OCI-LY7 (cell line): Measurements from ENCODE around the gene WWOX. TPM values are rescaled to one million over a fixed set of nuclear protein-coding genes. Genes with fewer than 3 reads are reported as not detected.

Source experiments
- BruUV-seq: library from RNA; stranded (reverse); fragments of 400-500 nt; replicated peaks from 2 replicates; lab custom pipeline; 2021; lab: Mats Ljungman, UMichigan
- CTCF ChIA-PET: fragments of 300-600 bp; sonication (Branson Sonifier 250); formaldehyde crosslinking; loops from one replicate; lab custom pipeline; 2022; ENCODE audit warnings: antibody characterized with exemption; ENCODE audit not compliant: unreplicated experiment; lab: Charles Lee
- POLR2A ChIA-PET: fragments of 300-600 bp; sonication (Branson Sonifier 250); formaldehyde crosslinking; loops from one replicate; lab custom pipeline; 2022; ENCODE audit warnings: antibody characterized with exemption; lab: Charles Lee
- DNase-seq: peaks from one replicate; pipeline ENCODE4 v3.0.0-alpha.2; 2015; ENCODE audit warnings: low spot score
- H2AFZ ChIP-seq: fragments of 200-600 bp; sonication (generic), shearing (Covaris generic); 2 replicates; pipeline ENCODE4 v1.6.1; 2014; ENCODE audit warnings: mild to moderate bottlenecking, antibody characterized with exemption, low read length, moderate library complexity
- H3K27ac ChIP-seq: fragments of 200-600 bp; sonication (generic); 2 replicates; pipeline ENCODE4 v1.5.1; 2014; ENCODE audit warnings: mixed run types, low read depth, mild to moderate bottlenecking, moderate library complexity, low read length, inconsistent platforms; ENCODE audit not compliant: poor library complexity, severe bottlenecking
- H3K36me3 ChIP-seq: fragments of 200-600 bp; sonication (generic); 2 replicates; pipeline ENCODE4 v1.6.1; 2014; ENCODE audit warnings: mild to moderate bottlenecking, antibody characterized with exemption, low read length, moderate library complexity, mixed read lengths; ENCODE audit not compliant: insufficient read depth
- H3K4me1 ChIP-seq: fragments of 200-600 bp; sonication (generic); 2 replicates; pipeline ENCODE4 v1.5.1; 2014; ENCODE audit warnings: mild to moderate bottlenecking, low read length; ENCODE audit not compliant: insufficient read depth, poor library complexity, severe bottlenecking
- H3K4me2 ChIP-seq: fragments of 200-600 bp; sonication (generic); 2 replicates; pipeline ENCODE4 v1.6.1; 2014; ENCODE audit warnings: mild to moderate bottlenecking, low read length
- H3K4me3 ChIP-seq: fragments of 200-600 bp; sonication (generic); 2 replicates; pipeline ENCODE4 v1.5.1; 2014; ENCODE audit warnings: mild to moderate bottlenecking, low read depth, low read length; ENCODE audit not compliant: poor library complexity, severe bottlenecking
- H3K79me2 ChIP-seq: fragments of 200-600 bp; sonication (generic); 2 replicates; pipeline ENCODE4 v1.6.1; 2016; ENCODE audit warnings: low read depth, mild to moderate bottlenecking, low read length, moderate library complexity, mixed read lengths; ENCODE audit not compliant: insufficient read depth
- H3K9me2 ChIP-seq: fragments of 200-600 bp; sonication (generic); 2 replicates; pipeline ENCODE4 v1.6.1; 2016; ENCODE audit warnings: mild to moderate bottlenecking, low read length, mixed read lengths; ENCODE audit not compliant: insufficient read depth
- H3K9me3 ChIP-seq: fragments of 200-600 bp; sonication (generic); 2 replicates; pipeline ENCODE4 v1.6.1; 2014; ENCODE audit warnings: mild to moderate bottlenecking, mixed run types, low read length, mixed read lengths
- H4K20me1 ChIP-seq: fragments of 200-600 bp; sonication (generic); 2 replicates; pipeline ENCODE4 v1.6.1; 2014; ENCODE audit warnings: mild to moderate bottlenecking, antibody characterized with exemption, low read length, moderate library complexity, mixed read lengths; ENCODE audit not compliant: insufficient read depth
- EZH2phosphoT487 ChIP-seq: fragments of 200-600 bp; sonication (generic); IDR thresholded peaks from 2 replicates; pipeline ENCODE4 v1.6.1; 2018; ENCODE audit warnings: low read depth, borderline replicate concordance, mild to moderate bottlenecking, mixed run types, antibody characterized with exemption, low read length, moderate library complexity, mixed read lengths
- intact Hi-C: fragments of 100-400 bp; cut with micrococcal nuclease; formaldehyde crosslinking; loops from one replicate; pipeline ENCODE4 v1.10.0; 2022; ENCODE audit not compliant: unreplicated experiment
- total RNA-seq, 2 experiments: library from RNA; depleted of rRNA in 1 of 2; stranded (reverse); fragments of >200 nt in 1 of 2; shearing (Covaris generic) in 1 of 2; gene quantifications; 2 replicates each; pipeline ENCODE4 v1.2.3, GENCODE V29; 2014 to 2022
- TF ChIP-seq, protein P1 (sequence below): fragments of 200-600 bp; sonication (generic); conservative IDR thresholded peaks from 2 replicates; pipeline ENCODE4 v1.5.1; 2014; ENCODE audit warnings: mild to moderate bottlenecking, antibody characterized with exemption, low read length, moderate library complexity, mixed read lengths

Gene WWOX
- total RNA-seq, 2 experiments from 2014 or later = 40.2 to 47.6 TPM

- no TSS peak for BruUV-seq
- no peaks in the 10 kb centered on the region for H3K9me3 ChIP-seq
- no peak overlapping the region for H3K27ac ChIP-seq
- no peak overlapping the region for H2AFZ ChIP-seq
- no peak for DNase-seq
- no peaks in the 10 kb centered on the region for H3K4me1 ChIP-seq
- H3K4me3 ChIP-seq = no peak overlapping the region
- CTCF ChIA-PET = no interaction called here
- no peaks in the 10 kb centered on the region for H3K9me2 ChIP-seq
- POLR2A ChIA-PET = no interaction called here
- no peaks in the 10 kb centered on the region for H3K36me3 ChIP-seq
- no peak overlapping the region for H3K4me2 ChIP-seq
- no peaks in the 10 kb centered on the region for H4K20me1 ChIP-seq
- intact Hi-C loops = no loop called here
- TF ChIP-seq, protein P1, sequence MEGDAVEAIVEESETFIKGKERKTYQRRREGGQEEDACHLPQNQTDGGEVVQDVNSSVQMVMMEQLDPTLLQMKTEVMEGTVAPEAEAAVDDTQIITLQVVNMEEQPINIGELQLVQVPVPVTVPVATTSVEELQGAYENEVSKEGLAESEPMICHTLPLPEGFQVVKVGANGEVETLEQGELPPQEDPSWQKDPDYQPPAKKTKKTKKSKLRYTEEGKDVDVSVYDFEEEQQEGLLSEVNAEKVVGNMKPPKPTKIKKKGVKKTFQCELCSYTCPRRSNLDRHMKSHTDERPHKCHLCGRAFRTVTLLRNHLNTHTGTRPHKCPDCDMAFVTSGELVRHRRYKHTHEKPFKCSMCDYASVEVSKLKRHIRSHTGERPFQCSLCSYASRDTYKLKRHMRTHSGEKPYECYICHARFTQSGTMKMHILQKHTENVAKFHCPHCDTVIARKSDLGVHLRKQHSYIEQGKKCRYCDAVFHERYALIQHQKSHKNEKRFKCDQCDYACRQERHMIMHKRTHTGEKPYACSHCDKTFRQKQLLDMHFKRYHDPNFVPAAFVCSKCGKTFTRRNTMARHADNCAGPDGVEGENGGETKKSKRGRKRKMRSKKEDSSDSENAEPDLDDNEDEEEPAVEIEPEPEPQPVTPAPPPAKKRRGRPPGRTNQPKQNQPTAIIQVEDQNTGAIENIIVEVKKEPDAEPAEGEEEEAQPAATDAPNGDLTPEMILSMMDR = no peak
- no peak for TF ChIP-seq EZH2phosphoT487
- H3K79me2 ChIP-seq = no peaks in the 10 kb centered on the region
These were observed 175.3 kb downstream of the WWOX start for GRCh38 chr16:78274771-78275170.

- intact Hi-C loops = no loop called here
- H3K79me2 ChIP-seq = no peaks in the 10 kb centered on the region
- no peak overlapping the region for H3K4me2 ChIP-seq
- H3K9me2 ChIP-seq = no peaks in the 10 kb centered on the region
- ChIA-PET CTCF (no interaction called here), POLR2A (no interaction called here)
- no peak overlapping the region for H3K27ac ChIP-seq
- TF ChIP-seq, protein P1 = no peak
- no peak for TF ChIP-seq EZH2phosphoT487
- no peaks in the 10 kb centered on the region for H3K9me3 ChIP-seq
- H4K20me1 ChIP-seq = no peaks in the 10 kb centered on the region
- H3K36me3 ChIP-seq = no peaks in the 10 kb centered on the region
- no peak overlapping the region for H2AFZ ChIP-seq
- BruUV-seq = no TSS peak
- no peaks in the 10 kb centered on the region for H3K4me1 ChIP-seq
- H3K4me3 ChIP-seq = no peak overlapping the region
- DNase-seq = no peak
These were observed 176.0 kb downstream of the WWOX start for GRCh38 chr16:78275420-78275819.

DNA sequence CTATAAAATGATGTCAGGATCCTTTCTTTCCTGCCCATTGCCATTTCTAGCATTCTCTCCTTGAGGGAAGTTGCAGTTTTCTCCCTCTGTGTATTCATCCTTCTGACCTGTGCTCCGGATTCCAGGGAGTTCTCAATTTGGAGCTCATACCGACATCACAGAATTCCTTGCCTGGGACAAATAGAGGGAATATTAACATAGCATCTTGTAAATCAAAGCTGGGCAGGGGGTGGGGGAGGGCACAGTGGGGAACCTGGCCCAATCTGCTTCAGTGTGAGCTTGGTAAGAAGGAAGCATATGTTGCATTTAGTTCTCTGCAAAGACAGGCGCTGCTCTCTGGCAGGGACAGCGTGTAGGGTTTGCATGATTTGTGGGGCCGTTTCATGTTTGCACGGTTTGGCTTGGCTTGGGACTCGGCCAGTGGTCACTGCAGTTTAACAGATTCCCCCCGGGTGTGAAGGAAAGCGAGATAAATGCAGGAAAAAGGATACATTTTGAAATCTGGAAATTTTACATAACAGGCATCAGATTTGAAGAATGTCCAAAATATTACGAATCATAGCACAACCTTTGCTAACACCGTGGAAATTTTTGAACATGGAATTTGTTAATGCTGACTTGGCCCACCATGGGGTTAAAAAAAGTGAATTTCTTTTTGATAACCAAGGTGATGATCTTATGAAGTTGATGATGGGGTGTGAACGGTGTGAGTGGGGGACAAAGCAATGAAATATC, 178.0 kb downstream of the WWOX start:
- ChIA-PET CTCF (no interaction called here), POLR2A (no interaction called here)
- no peaks in the 10 kb centered on the region for H3K36me3 ChIP-seq
- BruUV-seq = no TSS peak
- H3K9me2 ChIP-seq = no peaks in the 10 kb centered on the region
- no peaks in the 10 kb centered on the region for H3K4me1 ChIP-seq
- no peaks in the 10 kb centered on the region for H3K9me3 ChIP-seq
- H2AFZ ChIP-seq = no peak overlapping the region
- DNase-seq = no peak
- H4K20me1 ChIP-seq = no peaks in the 10 kb centered on the region
- no peaks in the 10 kb centered on the region for H3K79me2 ChIP-seq
- intact Hi-C loops = no loop called here
- H3K27ac ChIP-seq = no peak overlapping the region
- H3K4me3 ChIP-seq = no peak overlapping the region
- TF ChIP-seq, protein P1 = no peak
- no peak for TF ChIP-seq EZH2phosphoT487
- H3K4me2 ChIP-seq = no peak overlapping the region
